Uterus (tissue), 4 donors: ENCODE measurements around the gene DNMT3A. TPM values are rescaled to one million over a fixed set of nuclear protein-coding genes. Genes with fewer than 3 reads are reported as not detected.

Experiments used
- DNase-seq, 2 donors: peaks; one replicate each; pipeline ENCODE4 v3.0.0-alpha.2; 2019 to 2020
- H3K27ac ChIP-seq, 2 donors: fragments of 200-600 bp; sonication (generic); 1 replicate in 1 of 2; 2 replicates in 1 of 2; pipeline ENCODE4 v1.5.1; 2016 to 2018
- H3K27me3 ChIP-seq, 2 donors: fragments of 200-600 bp; sonication (generic); one replicate each; pipeline ENCODE4 v1.5.1; 2018 to 2019; ENCODE audit warnings: control low read depth in 1 of 2
- H3K36me3 ChIP-seq, 2 donors: fragments of 200-600 bp; sonication (generic); one replicate each; pipeline ENCODE4 v1.5.1; 2019; ENCODE audit warnings: control low read depth in 1 of 2
- H3K4me1 ChIP-seq, 2 donors: fragments of 200-600 bp; sonication (generic); one replicate each; pipeline ENCODE4 v1.5.1; 2018 to 2019; ENCODE audit warnings: control low read depth in 1 of 2
- H3K4me3 ChIP-seq, 2 donors: fragments of 200-600 bp; sonication (generic); 1 replicate in 1 of 2; 2 replicates in 1 of 2; pipeline ENCODE4 v1.5.1; 2018 to 2019; ENCODE audit warnings: mild to moderate bottlenecking in 1 of 2
- H3K9me3 ChIP-seq, 2 donors: fragments of 200-600 bp; sonication (generic); one replicate each; pipeline ENCODE4 v1.5.1; 2019; ENCODE audit warnings: control low read depth in 1 of 2
- CTCF ChIP-seq, 4 experiments: fragments of 200-600 bp in 2 of 4; fragments of 450-650 bp in 2 of 4; sonication (generic) in 2 of 4; IDR thresholded peaks; one replicate each; pipeline ENCODE4 v1.5.1; 2016 to 2019; ENCODE audit warnings: antibody characterized with exemption in 4 of 4, mild to moderate bottlenecking in 2 of 4, moderate library complexity in 1 of 4
- POLR2A ChIP-seq, 2 donors: fragments of 450-650 bp; IDR thresholded peaks; one replicate each; pipeline ENCODE4 v1.6.1; 2016; ENCODE audit warnings: antibody characterized with exemption in 2 of 2, mild to moderate bottlenecking in 1 of 2, moderate library complexity in 1 of 2
- intact Hi-C: fragments of 100-400 bp; cut with DNase I; formaldehyde crosslinking; loops from one replicate; pipeline ENCODE4 v1.15.1; 2023; ENCODE audit warnings: low total_unique reads
- total RNA-seq, 4 donors: library from RNA; depleted of rRNA in 3 of 4; stranded (reverse); fragments of >200 nt in 3 of 4; gene quantifications; one replicate each; pipeline versions ENCODE4 v1.1.0 to v1.2.4, GENCODE V29; 2014 to 2023
- donor health status: DM: yes; HTN: yes; CAD: no.

The DNMT3A gene
- total RNA-seq, 4 donors from 2014 or later = 2.3 to 95.8 (median 29.9) TPM

- intact Hi-C loops = no loop called here
- TF ChIP-seq CTCF (IDR thresholded peaks at IDR 0.05) (no peak), POLR2A (IDR thresholded peaks at IDR 0.05) (no peak)
- no peak overlapping the region for H3K4me3 ChIP-seq
- peaks cover 12 to 36% of the 10 kb centered on the region in 2 donors for H3K4me1 ChIP-seq
- no peak for DNase-seq
- H3K27me3 ChIP-seq = no peaks in the 10 kb centered on the region
- no peaks in the 10 kb centered on the region for H3K9me3 ChIP-seq
- peak overlapping the region; percentile 58 to 78 for H3K27ac ChIP-seq
- no peaks in the 10 kb centered on the region for H3K36me3 ChIP-seq
These were observed 42.8 kb downstream of the DNMT3A start for GRCh38 chr2:25298776-25299431.

- H3K9me3 ChIP-seq = no peaks in the 10 kb centered on the region
- no peak overlapping the region for H3K4me3 ChIP-seq
- TF ChIP-seq CTCF (IDR thresholded peaks at IDR 0.05) (no peak), POLR2A (IDR thresholded peaks at IDR 0.05) (no peak)
- H3K27me3 ChIP-seq = no peaks in the 10 kb centered on the region
- DNase-seq = no peak
- intact Hi-C loops = no loop called here
- no peaks in the 10 kb centered on the region for H3K36me3 ChIP-seq
- H3K4me1 ChIP-seq = peaks cover 12 to 45% of the 10 kb centered on the region in 2 donors
- H3K27ac ChIP-seq = peak overlapping the region in 1 of 2 donors; percentile 78
These were observed 44.0 kb downstream of the DNMT3A start for GRCh38 chr2:25297738-25298137.

GRCh38 chr2:25295621-25296020 is 46.1 kb downstream of the DNMT3A start:
- TF ChIP-seq CTCF (IDR thresholded peaks at IDR 0.05) (no peak), POLR2A (IDR thresholded peaks at IDR 0.05) (no peak)
- no peak for DNase-seq
- H3K36me3 ChIP-seq = no peaks in the 10 kb centered on the region
- H3K4me3 ChIP-seq = no peak overlapping the region
- no peaks in the 10 kb centered on the region for H3K9me3 ChIP-seq
- no peaks in the 10 kb centered on the region for H3K27me3 ChIP-seq
- intact Hi-C loops = no loop called here
- H3K4me1 ChIP-seq = peaks cover 12 to 53% of the 10 kb centered on the region in 2 donors
- H3K27ac ChIP-seq = peak overlapping the region; percentile 68 to 96

GRCh38 chr2:25294573-25295462 is 46.9 kb downstream of the DNMT3A start:
- no peaks in the 10 kb centered on the region for H3K36me3 ChIP-seq
- no peak overlapping the region for H3K4me3 ChIP-seq
- H3K27me3 ChIP-seq = no peaks in the 10 kb centered on the region
- no peaks in the 10 kb centered on the region for H3K9me3 ChIP-seq
- DNase-seq = peak; percentile 67 to 71
- peak overlapping the region; percentile 68 to 96 for H3K27ac ChIP-seq
- no peak for TF ChIP-seq POLR2A (IDR thresholded peaks at IDR 0.05)
- TF ChIP-seq CTCF (IDR thresholded peaks at IDR 0.05) = peak in 1 of 4 experiments; percentile 16
- intact Hi-C loops = no loop called here
- peaks cover 12 to 49% of the 10 kb centered on the region in 2 donors for H3K4me1 ChIP-seq
